ENCODE data around the gene GINS1.

The GINS1 gene

GRCh38 chr20:25490656-25491445 is 83.4 kb downstream of the GINS1 start:
- in situ Hi-C loops (cut with HindIII; ENCODE audit: low sequenced_read_pairs), result no loop called here

- in situ Hi-C loops (cut with HindIII; ENCODE audit: low sequenced_read_pairs), result no loop called here
Measured at GRCh38 chr20:25491446-25492038, 84.1 kb downstream of the GINS1 start.

GRCh38 chr20:25493137-25493536 is 85.7 kb downstream of the GINS1 start:
- in situ Hi-C loops (cut with HindIII; ENCODE audit: low sequenced_read_pairs), result no loop called here

- in situ Hi-C loops (cut with HindIII; ENCODE audit: low sequenced_read_pairs), result no loop called here
Measured at GRCh38 chr20:25493748-25494505, 86.5 kb downstream of the GINS1 start.

- in situ Hi-C loops (cut with HindIII; ENCODE audit: low sequenced_read_pairs), result no loop called here
Measured at GRCh38 chr20:25494506-25495188, 87.2 kb downstream of the GINS1 start.

GRCh38 chr20:25495189-25495824 is 87.8 kb downstream of the GINS1 start:
- in situ Hi-C loops (cut with HindIII; ENCODE audit: low sequenced_read_pairs), result no loop called here

- in situ Hi-C loops (cut with HindIII; ENCODE audit: low sequenced_read_pairs), result no loop called here
Measured at GRCh38 chr20:25496165-25496967, 88.9 kb downstream of the GINS1 start.

- in situ Hi-C loops (cut with HindIII; ENCODE audit: low sequenced_read_pairs), result no loop called here
Measured at GRCh38 chr20:25496968-25497401, 89.5 kb downstream of the GINS1 start.

- in situ Hi-C loops (cut with HindIII; ENCODE audit: low sequenced_read_pairs), result no loop called here
Measured at GRCh38 chr20:25497586-25498279, 90.3 kb downstream of the GINS1 start.
